Renal cortex interstitium (tissue), 11 donors: ENCODE data around the gene KLHL26. TPM values are rescaled to one million over a fixed set of nuclear protein-coding genes. Genes with fewer than 3 reads are reported as not detected.

Experiments used
- DNase-seq, 11 donors: peaks; one replicate each; pipeline ENCODE4 v3.0.0-alpha.2; 2013; ENCODE audit warnings: low read depth in 9 of 11, low spot score in 4 of 11; ENCODE audit errors: extremely low read depth in 1 of 11
- polyA plus RNA-seq, 3 donors: library from polyadenylated mRNA; unstranded; fragments of 120-200 nt; gene quantifications; one replicate each; pipeline ENCODE4 v1.2.1, GENCODE V29; 2013; ENCODE audit not compliant: insufficient read length in 3 of 3

The KLHL26 gene
- polyA plus RNA-seq, 3 donors, result 4.7 to 11.4 (median 8.2) TPM

- no peak for DNase-seq
These were observed 27.1 kb upstream of the KLHL26 start for GRCh38 chr19:18609717-18610051.

GRCh38 chr19:18610245-18610555 is 26.6 kb upstream of the KLHL26 start:
- DNase-seq, result no peak

GRCh38 chr19:18610556-18611326 is 26.1 kb upstream of the KLHL26 start:
- DNase-seq, result no peak

GRCh38 chr19:18611327-18612050 is 25.3 kb upstream of the KLHL26 start:
- no peak for DNase-seq

- no peak for DNase-seq
These were observed 24.6 kb upstream of the KLHL26 start for GRCh38 chr19:18612051-18612771.

GRCh38 chr19:18612772-18613588 is 23.8 kb upstream of the KLHL26 start, which contains the start of gene TMEM59L:
Gene TMEM59L, plus strand, starts transcription at chr19:18612870. Its CDS starts 89 bp downstream, at chr19:18612959.
- DNase-seq, result no peak

- no peak for DNase-seq
These were observed 23.1 kb upstream of the KLHL26 start for GRCh38 chr19:18613589-18614234.

- DNase-seq, result no peak
These were observed 20.8 kb upstream of the KLHL26 start for GRCh38 chr19:18616023-18616422.

- no peak for DNase-seq
These were observed 19.3 kb upstream of the KLHL26 start for GRCh38 chr19:18617562-18617961.

GRCh38 chr19:18618236-18618635 is 18.6 kb upstream of the KLHL26 start:
- DNase-seq, result no peak

GRCh38 chr19:18620311-18620710 is 16.5 kb upstream of the KLHL26 start:
- no peak for DNase-seq

GRCh38 chr19:18620902-18621301 is 15.9 kb upstream of the KLHL26 start:
- no peak for DNase-seq

- DNase-seq, result no peak
These were observed 9.9 kb upstream of the KLHL26 start for GRCh38 chr19:18626906-18627305.

GRCh38 chr19:18629166-18630088 is 7.4 kb upstream of the KLHL26 start:
- DNase-seq, result no peak

GRCh38 chr19:18633321-18633720 is 3.5 kb upstream of the KLHL26 start:
- DNase-seq, result no peak

- DNase-seq, result no peak
These were observed 2.1 kb upstream of the KLHL26 start for GRCh38 chr19:18634612-18635297.

- DNase-seq, result no peak
These were observed 1.0 kb upstream of the KLHL26 start for GRCh38 chr19:18635831-18636182.
